Ascending aorta (tissue), 2 donors: ENCODE results near the gene NSD1. TPM values are rescaled to one million over a fixed set of nuclear protein-coding genes. Genes with fewer than 3 reads are reported as not detected.

Experiments
- DNase-seq, 2 donors: peaks; one replicate each; pipeline ENCODE4 v3.0.0-alpha.2; 2019; ENCODE audit warnings: low spot score in 2 of 2
- H3K27ac ChIP-seq, 2 donors: fragments of 200-600 bp; sonication (generic); one replicate each; pipeline ENCODE4 v1.5.1; 2016 to 2017; ENCODE audit warnings: mild to moderate bottlenecking in 1 of 2
- H3K27me3 ChIP-seq: fragments of 200-600 bp; sonication (generic); one replicate; pipeline ENCODE4 v1.5.1; 2017
- H3K36me3 ChIP-seq, 2 donors: fragments of 200-600 bp; sonication (generic); one replicate each; pipeline ENCODE4 v1.5.1; 2016
- H3K4me1 ChIP-seq, 2 donors: fragments of 200-600 bp; sonication (generic); one replicate each; pipeline ENCODE4 v1.5.1; 2016 to 2017; ENCODE audit warnings: mild to moderate bottlenecking in 1 of 2
- H3K4me3 ChIP-seq, 2 donors: fragments of 200-600 bp; sonication (generic); one replicate each; pipeline ENCODE4 v1.5.1; 2016 to 2017; ENCODE audit warnings: mild to moderate bottlenecking in 1 of 2
- H3K9me3 ChIP-seq, 2 donors: fragments of 200-600 bp; sonication (generic); one replicate each; pipeline ENCODE4 v1.5.1; 2016
- intact Hi-C: fragments of 100-400 bp; cut with DNase I; formaldehyde crosslinking; loops from one replicate; pipeline ENCODE4 v1.15.1; 2023
- total RNA-seq: library from RNA; depleted of rRNA; stranded (reverse); fragments of >200 nt; gene quantifications from one replicate; pipeline ENCODE4 v1.1.0, GENCODE V29; 2016
- TF ChIP-seq, protein P1 (sequence below), 3 experiments: fragments of 200-600 bp in 2 of 3; fragments of 450-650 bp in 1 of 3; sonication (generic) in 2 of 3; IDR thresholded peaks; one replicate each; pipeline ENCODE4 v1.5.1; 2016 to 2019; ENCODE audit warnings: antibody characterized with exemption in 3 of 3, mild to moderate bottlenecking in 1 of 3, moderate library complexity in 1 of 3

Gene NSD1
- total RNA-seq, 1 donor from 2014 or later: 22.7 TPM

DNA sequence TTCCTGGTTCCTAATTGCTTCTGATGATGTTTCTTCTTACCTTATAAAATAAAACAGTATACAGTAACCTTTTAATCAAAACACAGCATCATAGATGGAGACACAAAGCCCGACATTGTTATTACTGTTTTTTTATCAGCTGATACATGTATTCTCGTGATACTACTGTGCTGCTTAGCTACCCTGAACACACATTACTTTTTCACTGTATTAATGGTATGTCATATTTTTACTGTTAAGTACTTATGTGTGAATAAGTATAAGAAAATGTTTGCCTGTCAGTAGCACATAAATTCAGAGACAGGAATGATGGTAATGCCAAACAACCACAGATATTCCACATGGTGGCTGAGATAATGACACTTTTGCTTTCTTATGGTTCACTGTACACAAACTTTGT, 101.3 kb downstream of the NSD1 start:
- peaks cover 0 to 13% of the 10 kb centered on the region in 2 donors for H3K4me1 ChIP-seq
- H3K4me3 ChIP-seq: no peak overlapping the region
- H3K27ac ChIP-seq: no peak overlapping the region
- H3K27me3 ChIP-seq: no peaks in the 10 kb centered on the region
- peaks cover 13 to 36% of the 10 kb centered on the region in 2 donors for H3K36me3 ChIP-seq
- TF ChIP-seq, protein P1, sequence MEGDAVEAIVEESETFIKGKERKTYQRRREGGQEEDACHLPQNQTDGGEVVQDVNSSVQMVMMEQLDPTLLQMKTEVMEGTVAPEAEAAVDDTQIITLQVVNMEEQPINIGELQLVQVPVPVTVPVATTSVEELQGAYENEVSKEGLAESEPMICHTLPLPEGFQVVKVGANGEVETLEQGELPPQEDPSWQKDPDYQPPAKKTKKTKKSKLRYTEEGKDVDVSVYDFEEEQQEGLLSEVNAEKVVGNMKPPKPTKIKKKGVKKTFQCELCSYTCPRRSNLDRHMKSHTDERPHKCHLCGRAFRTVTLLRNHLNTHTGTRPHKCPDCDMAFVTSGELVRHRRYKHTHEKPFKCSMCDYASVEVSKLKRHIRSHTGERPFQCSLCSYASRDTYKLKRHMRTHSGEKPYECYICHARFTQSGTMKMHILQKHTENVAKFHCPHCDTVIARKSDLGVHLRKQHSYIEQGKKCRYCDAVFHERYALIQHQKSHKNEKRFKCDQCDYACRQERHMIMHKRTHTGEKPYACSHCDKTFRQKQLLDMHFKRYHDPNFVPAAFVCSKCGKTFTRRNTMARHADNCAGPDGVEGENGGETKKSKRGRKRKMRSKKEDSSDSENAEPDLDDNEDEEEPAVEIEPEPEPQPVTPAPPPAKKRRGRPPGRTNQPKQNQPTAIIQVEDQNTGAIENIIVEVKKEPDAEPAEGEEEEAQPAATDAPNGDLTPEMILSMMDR (IDR thresholded peaks at IDR 0.05): no peak
- intact Hi-C loops: no loop called here
- no peaks in the 10 kb centered on the region for H3K9me3 ChIP-seq
- DNase-seq: no peak

DNA sequence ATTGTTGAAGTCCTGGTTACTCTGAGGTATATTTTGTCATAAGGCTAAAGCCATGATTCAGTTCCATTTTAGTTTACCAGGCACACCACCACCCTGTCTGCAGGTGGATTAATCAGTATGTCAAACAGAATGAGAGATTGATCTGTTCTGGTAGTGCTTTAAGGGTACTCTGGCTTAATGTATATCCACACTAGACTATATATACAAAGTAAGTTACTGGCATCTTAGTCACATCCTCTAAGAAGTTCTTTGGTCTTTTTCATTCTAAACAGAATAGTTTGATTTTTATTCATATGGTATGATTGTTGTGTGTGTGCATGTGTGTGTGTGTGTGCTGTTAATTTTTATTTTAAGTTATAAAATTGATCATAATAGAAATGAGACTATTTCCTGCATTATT, 108.2 kb downstream of the NSD1 start:
- H3K36me3 ChIP-seq: peaks cover 21 to 60% of the 10 kb centered on the region in 2 donors
- no peaks in the 10 kb centered on the region for H3K27me3 ChIP-seq
- TF ChIP-seq, protein P1 (IDR thresholded peaks at IDR 0.05): no peak
- no peak for DNase-seq
- H3K9me3 ChIP-seq: no peaks in the 10 kb centered on the region
- H3K4me3 ChIP-seq: no peak overlapping the region
- H3K4me1 ChIP-seq: no peaks in the 10 kb centered on the region
- intact Hi-C loops: no loop called here
- no peak overlapping the region for H3K27ac ChIP-seq

DNA sequence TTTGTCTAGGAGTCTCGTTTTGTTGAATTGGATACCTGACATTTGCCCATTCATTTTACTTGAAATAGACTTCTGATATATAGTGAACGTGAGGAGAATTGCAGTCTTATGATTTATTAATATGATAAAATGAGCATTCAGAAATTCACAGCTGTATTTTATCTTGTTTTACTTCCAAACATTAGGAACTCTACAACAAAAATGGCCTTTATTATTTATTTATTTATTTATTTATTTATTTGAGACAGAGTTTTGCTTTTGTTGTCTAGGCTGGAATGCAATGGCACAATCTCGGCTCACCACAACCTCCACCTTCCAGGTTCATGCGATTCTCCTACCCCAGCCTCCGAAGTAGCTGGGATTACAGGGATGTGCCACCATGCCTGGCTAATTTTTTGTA, 108.7 kb downstream of the NSD1 start:
- intact Hi-C loops: no loop called here
- H3K36me3 ChIP-seq: peaks cover 22 to 60% of the 10 kb centered on the region in 2 donors

DNA sequence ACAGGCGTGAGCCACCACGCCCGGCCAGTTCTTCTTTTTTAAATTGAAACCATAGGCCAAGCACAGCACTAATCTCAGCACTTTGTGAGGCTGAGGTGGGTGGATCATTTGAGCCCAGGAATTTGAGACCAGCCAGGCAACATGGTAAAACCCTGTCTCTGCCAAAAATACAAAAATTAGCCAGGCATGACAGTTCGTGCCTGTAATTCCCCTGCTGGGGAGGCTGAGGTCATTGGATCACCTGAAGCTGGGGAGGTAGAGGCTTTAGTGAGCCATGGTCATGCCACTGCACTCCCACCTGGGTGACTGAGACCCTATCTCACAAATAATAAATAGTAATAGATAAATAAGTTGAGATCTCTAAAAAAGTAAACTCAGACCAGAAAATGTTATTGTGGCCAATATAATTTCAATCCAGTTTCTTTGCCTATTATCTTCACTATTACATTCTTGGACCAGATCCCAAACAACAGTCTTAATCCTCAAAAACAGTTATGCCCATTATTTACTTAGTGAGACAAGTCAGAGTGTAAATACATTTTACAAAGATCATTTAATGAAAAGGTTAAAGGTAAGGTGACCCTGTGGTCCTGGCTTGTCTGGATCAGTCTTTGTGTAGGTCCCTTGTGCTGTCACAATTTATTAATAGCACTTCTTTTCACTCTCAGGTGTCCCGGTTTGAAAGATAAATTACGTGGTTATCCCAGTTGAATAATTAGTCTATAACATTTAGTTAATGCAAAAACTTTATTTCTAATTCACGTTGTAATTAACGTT, 116.4 kb downstream of the NSD1 start:
- TF ChIP-seq, protein P1 (IDR thresholded peaks at IDR 0.05): no peak
- DNase-seq: no peak
- intact Hi-C loops: loop anchor here (5.0 kb wide), 1 partner anchor 138 kb away; no protein-coding TSS in a partner anchor
- no peaks in the 10 kb centered on the region for H3K4me1 ChIP-seq
- H3K4me3 ChIP-seq: no peak overlapping the region
- no peaks in the 10 kb centered on the region for H3K27me3 ChIP-seq
- no peak overlapping the region for H3K27ac ChIP-seq
- no peaks in the 10 kb centered on the region for H3K9me3 ChIP-seq
- peaks cover 49 to 60% of the 10 kb centered on the region in 2 donors for H3K36me3 ChIP-seq

More for the DNA sequence above, 108.7 kb downstream of the NSD1 start:
- Histone ChIP-seq H3K4me3 (no peak overlapping the region), H3K27me3 (no peaks in the 10 kb centered on the region), H3K9me3 (no peaks in the 10 kb centered on the region), H3K27ac (no peak overlapping the region), H3K4me1 (no peaks in the 10 kb centered on the region)
- TF ChIP-seq, protein P1 (IDR thresholded peaks at IDR 0.05): no peak
- no peak for DNase-seq

DNA sequence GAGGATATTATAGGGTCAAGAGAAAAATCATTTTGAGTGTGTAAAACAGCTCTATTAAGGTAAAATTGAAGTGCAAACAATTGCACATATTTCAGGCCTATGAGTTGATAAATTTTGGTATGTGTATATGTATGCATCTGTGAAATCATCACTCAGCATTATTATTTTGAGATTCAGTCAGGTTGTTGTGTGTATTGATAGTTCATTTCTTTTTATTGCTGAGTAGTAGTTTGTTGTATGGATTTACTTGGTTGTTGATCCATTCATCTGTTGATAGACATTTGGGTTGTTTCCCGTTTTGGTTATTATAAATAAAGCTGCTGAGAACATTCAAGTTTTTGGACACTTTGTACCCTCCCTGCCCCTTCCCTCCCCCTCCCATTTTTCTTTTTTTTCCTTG, 119.7 kb downstream of the NSD1 start:
- Histone ChIP-seq H3K27ac (no peak overlapping the region), H3K4me1 (no peaks in the 10 kb centered on the region), H3K27me3 (no peaks in the 10 kb centered on the region), H3K9me3 (no peaks in the 10 kb centered on the region), H3K36me3 (peaks cover 39 to 52% of the 10 kb centered on the region in 2 donors), H3K4me3 (no peak overlapping the region)
- TF ChIP-seq, protein P1 (IDR thresholded peaks at IDR 0.05): no peak
- no peak for DNase-seq
- intact Hi-C loops: no loop called here
